22Rv1 (cell line): ENCODE measurements around the gene RCL1.

ENCODE experiments used
- CTCF ChIP-seq: fragments of 450-650 bp; IDR thresholded peaks from 2 replicates; pipeline ENCODE4 v1.5.1; 2017; ENCODE audit warnings: mild to moderate bottlenecking
- ZFX ChIP-seq: fragments of 450-650 bp; IDR thresholded peaks from 2 replicates; pipeline ENCODE4 v1.6.1; 2017; ENCODE audit warnings: antibody characterized with exemption, borderline replicate concordance

- TF ChIP-seq CTCF (no peak), ZFX (no peak)
Observed at GRCh38 chr9:4780651-4781050, 12.1 kb upstream of the RCL1 start.
